Epithelial cell of esophagus (primary cell): ENCODE results near the gene IL18R1.

Experiments used
- DNase-seq: peaks from one replicate; pipeline ENCODE4 v3.0.0; 2010; ENCODE audit warnings: low read depth
- H3K4me3 ChIP-seq: 2 replicates; pipeline ENCODE4 v1.5.1; 2011; ENCODE audit warnings: mild to moderate bottlenecking, low read length, control low read depth
- TF ChIP-seq, protein P1 (sequence below): IDR thresholded peaks from 2 replicates; pipeline ENCODE4 v1.5.1; 2011; ENCODE audit warnings: low read depth, mild to moderate bottlenecking, low read length, control low read depth, inconsistent platforms; ENCODE audit not compliant: insufficient read depth; ENCODE audit errors: missing control alignments

IL18R1 gene, protein sequence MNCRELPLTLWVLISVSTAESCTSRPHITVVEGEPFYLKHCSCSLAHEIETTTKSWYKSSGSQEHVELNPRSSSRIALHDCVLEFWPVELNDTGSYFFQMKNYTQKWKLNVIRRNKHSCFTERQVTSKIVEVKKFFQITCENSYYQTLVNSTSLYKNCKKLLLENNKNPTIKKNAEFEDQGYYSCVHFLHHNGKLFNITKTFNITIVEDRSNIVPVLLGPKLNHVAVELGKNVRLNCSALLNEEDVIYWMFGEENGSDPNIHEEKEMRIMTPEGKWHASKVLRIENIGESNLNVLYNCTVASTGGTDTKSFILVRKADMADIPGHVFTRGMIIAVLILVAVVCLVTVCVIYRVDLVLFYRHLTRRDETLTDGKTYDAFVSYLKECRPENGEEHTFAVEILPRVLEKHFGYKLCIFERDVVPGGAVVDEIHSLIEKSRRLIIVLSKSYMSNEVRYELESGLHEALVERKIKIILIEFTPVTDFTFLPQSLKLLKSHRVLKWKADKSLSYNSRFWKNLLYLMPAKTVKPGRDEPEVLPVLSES

DNA sequence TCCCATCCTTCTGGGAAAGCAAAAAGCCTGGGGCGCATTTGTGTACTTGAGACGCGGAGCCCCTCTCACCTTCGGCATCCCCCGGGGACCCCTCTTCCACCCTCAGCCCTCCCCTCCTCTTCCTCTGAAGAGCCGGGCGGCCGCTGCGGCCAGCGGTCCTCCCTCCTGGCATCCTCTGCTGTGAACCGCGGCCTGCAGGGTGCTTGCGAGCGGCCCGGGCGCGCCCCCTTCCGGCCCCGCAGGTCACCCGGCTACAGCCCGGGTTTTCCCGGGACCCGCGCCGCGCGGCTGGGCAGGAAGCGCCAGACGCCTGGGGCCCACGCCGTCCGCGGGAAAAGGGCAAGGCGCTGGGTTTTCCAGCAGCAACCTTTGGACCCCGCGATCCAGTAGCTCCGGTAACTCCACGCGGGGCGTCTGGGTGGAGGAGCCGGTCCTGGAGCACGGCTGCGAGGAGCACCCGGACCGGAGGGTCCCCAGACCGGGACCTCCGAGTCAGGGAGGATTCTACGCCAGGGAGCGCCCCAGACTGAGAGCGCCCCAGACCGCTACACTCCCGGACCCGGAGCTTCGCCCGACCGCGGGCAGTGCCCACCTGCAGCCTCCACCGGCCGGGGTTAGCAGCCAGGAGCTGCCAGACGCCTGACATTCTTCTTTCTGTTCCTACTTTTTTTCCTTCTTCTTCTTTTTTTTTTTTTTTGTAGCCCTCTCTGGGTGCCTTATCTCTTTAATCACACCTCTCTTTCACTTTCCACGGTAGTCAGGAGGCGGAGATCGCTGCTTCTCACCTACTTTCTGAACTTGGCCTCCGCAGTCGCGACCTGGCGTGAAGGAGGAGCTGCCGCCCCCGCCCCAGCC lies at the start of gene IL18R1:
IL18R1 (plus strand) TSS at position 271 of the 855 bp plus-strand sequence. CDS start 6,865 bp downstream, outside the sequence.
- peak; percentile 76 for DNase-seq
- peak within 1 kb of the TSS; percentile 64 for H3K4me3 ChIP-seq
- TF ChIP-seq, protein P1, sequence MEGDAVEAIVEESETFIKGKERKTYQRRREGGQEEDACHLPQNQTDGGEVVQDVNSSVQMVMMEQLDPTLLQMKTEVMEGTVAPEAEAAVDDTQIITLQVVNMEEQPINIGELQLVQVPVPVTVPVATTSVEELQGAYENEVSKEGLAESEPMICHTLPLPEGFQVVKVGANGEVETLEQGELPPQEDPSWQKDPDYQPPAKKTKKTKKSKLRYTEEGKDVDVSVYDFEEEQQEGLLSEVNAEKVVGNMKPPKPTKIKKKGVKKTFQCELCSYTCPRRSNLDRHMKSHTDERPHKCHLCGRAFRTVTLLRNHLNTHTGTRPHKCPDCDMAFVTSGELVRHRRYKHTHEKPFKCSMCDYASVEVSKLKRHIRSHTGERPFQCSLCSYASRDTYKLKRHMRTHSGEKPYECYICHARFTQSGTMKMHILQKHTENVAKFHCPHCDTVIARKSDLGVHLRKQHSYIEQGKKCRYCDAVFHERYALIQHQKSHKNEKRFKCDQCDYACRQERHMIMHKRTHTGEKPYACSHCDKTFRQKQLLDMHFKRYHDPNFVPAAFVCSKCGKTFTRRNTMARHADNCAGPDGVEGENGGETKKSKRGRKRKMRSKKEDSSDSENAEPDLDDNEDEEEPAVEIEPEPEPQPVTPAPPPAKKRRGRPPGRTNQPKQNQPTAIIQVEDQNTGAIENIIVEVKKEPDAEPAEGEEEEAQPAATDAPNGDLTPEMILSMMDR, result peak; percentile 39

DNA sequence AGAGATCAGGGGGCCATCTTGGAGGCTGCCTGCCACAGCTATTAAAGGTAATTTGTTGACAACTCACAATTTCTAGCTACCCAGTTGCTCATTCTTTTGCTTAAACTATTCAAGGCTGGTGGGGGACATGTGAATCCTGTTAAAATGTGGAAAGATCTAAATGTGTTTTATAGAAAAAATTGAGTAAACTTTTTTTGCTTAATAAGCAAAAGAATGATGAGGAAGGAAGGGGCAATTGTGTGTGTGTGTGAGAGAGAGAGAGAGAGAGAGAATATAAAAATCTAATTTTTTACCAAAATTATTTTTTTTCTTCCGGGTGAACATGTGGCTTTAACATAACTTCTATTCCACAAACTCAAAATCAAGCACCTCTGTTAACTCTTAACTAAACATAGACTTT lies 49.5 kb upstream of the IL18R1 start:
- H3K4me3 ChIP-seq, result no peak overlapping the region
- TF ChIP-seq, protein P1, result no peak

DNA sequence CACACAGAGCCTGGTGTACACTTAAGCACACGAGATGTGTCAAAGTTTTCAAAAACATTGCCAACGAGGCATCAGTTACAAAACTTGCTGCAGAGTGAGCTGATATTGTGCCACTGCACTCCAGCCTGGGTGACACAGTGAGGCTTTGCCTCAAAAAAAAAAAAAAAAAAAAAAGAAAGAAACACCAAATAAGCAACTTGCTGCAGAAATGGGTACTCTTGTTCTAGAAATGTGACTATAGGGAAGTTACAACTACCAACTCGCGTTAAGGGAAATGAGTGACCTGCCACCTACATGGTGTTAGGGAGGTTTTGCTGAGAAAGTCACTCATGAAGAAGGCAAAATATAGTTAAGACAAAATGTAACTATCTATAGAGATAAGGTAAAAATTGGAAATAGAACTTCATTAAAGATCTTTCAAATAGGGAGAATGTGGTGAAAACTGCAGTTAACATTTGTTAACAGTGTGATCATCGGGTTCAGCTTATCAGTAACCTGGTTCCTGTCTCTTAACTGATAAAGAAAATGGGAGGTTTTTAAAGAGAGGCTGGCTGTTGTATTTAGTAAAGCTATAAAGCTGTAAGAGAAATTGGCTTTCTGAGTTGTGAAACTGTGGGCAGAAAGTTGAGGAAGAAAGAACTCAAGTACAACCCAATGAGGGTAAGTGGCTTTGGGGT lies 44.5 kb upstream of the IL18R1 start, which contains the start of gene IL1RL1:
IL1RL1 (plus strand) TSS at position 600 of the 677 bp plus-strand sequence. CDS start 26,702 bp downstream, outside the sequence.
- TF ChIP-seq, protein P1, result no peak
- no peak for DNase-seq
- H3K4me3 ChIP-seq, result no peak within 1 kb of the TSS

More for the DNA sequence above, 49.5 kb upstream of the IL18R1 start:
- no peak for DNase-seq

DNA sequence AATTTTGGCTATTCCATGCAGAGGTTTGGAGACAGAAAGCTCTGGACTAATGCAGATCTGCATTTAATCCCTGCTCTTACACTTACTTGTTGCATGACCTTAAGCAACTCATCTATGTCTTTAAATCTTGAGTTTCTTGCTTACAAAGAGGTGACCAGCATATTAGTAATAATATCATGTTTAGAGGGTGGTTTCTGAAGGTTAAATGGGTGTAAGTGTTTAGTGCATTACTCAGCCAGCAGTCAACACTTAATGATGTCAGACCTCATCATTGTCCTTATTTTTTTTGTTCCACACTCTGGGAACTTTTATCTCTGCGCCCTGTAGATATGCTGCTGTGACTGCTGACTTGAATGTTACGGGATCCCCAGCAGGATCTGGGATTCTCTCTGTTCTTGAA lies 42.6 kb upstream of the IL18R1 start:
- TF ChIP-seq, protein P1, result no peak
- no peak overlapping the region for H3K4me3 ChIP-seq
- peak; percentile 91 for DNase-seq

DNA sequence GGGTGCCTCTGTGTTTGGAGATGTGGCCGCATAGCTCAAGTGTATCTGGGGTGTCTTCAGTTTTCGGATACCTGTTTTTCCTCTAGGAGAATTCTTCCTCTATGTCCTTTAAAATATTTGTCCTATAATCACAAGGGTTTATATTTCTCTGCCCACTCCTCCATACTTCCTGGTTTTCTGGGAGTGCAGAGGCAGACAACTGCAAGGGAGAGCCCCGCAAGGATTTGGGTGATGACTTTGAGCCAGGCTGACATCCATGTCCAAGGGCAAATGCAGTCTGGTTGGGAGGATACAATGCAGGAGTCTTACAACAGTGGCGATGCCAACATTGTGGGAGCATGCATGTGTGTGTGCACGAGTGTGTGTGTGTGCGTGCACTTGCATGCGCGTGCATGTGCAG lies 42.1 kb upstream of the IL18R1 start:
- no peak for DNase-seq

DNA sequence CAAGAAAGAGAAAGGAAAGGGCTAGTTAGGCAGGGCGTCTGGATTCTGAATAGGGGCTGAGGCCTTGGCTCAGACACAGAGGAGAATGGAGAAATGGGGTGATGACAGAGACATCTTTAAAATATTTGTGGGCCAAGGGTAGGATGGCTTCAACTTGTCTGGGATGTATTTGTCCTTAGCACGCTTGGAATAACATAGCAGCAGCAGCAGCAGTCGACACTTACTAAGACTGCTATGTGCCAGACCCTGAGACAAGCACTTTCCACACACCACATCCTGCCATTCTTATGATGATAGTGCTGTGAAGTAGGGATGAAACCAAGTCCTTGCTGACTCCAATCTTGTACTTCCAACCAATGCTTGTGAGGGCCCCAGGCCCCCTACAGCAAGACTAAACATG lies 41.6 kb upstream of the IL18R1 start:
- H3K4me3 ChIP-seq, result no peak overlapping the region
- TF ChIP-seq, protein P1, result no peak
- peak; percentile 25 for DNase-seq

More for the DNA sequence above, 42.1 kb upstream of the IL18R1 start:
- no peak overlapping the region for H3K4me3 ChIP-seq
- TF ChIP-seq, protein P1, result no peak
